Stimulated activated CD8-positive, alpha-beta memory T cell treated with anti-CD3 and anti-CD28 coated beads, Interleukin-4, amount 100 ng/mL, for 48 hours (primary cell): ENCODE data around the gene OR6B1.
"Not testable (repeated sequence)": the region's sequence is repeated elsewhere in the genome, so short reads cannot be mapped to it uniquely, and the experiment has no call there.

Experiments
- DNase-seq: peaks from one replicate; pipeline ENCODE4 v3.0.0-alpha.2; 2020

Gene OR6B1

DNA sequence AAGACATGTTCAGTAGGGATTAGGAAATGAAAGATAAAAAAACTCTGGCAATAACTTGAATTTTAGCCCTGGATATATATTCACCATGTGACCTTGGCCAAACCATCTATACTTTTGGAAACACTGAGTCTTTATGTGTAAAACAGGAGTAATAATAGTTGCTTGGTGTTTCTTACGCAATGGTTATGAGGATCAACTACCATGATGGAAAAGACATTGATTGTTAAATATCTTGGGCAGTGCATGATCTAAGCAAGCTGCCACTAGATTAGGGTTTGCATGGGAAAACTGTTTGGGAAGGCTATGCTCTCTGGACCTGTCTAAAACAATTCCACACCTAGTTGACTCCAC lies 6.5 kb downstream of the OR6B1 start:
- DNase-seq: no peak

DNA sequence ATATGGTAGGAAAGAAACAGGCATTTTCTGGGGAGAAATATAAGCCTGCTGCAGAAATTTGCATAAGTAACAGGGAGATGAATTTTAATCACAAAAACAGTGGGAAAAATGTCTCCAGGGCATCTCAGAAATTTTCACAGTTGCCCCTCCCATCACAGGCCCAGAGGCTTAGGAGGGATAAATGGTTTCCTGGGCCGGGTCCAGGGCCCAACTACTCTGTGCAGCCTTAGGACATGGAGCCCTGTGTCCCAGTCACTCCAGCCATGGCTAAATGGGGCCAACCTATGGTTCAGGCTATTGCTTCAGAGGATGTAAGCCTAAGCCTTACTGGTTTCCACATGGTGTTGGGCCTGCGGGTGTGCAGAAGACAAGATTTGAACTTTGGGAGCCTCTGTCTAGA lies 9.2 kb downstream of the OR6B1 start:
- no peak for DNase-seq

DNA sequence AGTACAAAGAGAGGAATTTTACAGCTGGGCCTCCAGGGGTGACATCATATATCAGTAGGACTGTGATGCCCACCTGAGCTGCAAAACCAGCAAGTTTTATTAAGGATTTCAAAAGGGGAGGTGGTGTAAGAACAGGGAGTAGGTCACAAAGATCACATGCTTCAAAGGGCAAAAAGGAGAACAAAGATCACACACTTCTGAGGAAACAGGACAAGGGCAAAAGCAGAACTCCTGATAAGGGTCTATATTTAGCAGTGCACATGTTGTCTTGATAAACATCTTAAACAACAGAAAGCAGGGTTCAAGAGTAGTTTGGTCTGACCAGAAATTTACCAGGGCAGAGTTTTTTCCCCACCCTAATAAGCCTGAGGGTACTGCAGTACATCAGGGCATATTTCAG lies 9.9 kb downstream of the OR6B1 start:
- DNase-seq: not testable (repeated sequence)

DNA sequence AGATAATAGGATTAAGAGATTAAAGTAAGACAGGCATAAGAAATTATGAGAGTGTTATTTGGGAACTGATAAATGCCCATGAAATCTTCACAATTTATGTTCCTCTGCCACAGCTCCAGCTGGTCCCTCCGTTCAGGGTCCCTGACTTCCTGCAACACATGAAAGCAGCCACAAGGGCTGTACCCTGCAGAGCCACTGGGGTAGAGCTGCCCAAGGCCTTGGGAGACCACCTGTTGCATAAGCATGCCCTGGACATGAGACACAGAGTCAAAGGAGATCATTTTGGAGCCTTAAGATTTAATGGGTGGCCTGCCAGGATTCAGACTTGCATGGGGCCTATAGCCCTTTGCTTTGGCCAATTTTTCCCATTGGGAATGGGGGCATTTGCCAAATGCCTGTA lies 10.7 kb downstream of the OR6B1 start:
- not testable (repeated sequence) for DNase-seq

DNA sequence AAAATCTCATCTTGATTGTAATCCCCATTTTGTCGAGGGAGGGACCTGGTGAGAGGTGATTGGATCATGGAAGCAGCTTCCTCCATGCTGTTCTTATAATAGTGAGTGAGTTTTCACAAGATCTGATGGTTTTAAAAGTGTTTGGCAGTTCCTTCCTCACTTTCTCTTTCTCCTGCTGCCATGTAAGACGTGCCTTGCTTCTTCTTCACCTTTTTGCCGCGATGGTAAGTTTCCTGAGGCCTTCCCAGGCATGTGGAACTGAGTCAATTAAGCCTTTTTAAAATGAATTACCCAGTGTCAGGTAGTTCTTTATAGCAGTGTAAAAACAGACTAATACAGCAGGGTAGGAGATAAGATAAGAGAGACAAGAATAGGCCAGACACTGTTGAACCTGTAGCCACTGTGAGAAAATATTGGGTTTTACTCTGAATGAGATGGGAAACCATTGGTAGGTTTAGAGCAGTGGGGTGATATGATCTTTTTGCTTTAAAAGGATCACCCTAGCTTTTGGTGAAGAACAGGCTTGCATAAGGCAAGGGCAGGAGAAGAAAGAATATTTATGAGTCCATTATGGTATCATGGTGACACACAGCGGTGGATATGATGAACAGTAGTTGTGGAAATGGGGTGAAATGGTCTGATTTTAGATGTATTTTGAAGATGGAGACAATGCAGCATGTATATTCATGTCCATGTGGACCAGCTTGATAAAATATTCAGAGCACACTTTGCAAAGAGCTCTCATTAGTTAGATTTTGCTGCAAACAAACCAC lies 11.5 kb downstream of the OR6B1 start:
- no peak for DNase-seq

DNA sequence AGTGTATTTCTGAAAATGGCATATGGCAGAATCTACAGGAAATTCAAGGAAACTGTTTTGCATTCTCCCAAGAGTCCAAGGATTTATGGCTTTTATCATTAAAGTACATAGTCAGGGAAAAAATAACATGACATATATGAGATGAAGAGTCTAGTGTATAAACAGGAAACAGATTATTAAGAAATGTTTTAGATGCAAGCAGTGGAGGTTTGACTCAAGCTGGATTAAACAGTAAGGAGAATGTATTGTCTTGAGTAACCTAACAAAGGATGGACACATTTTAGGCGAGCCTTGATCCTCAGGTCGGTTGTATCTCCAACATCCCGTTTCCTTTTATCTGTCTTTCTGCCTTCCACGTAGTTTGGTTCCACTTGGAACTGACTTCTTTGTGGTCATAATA lies 17.9 kb downstream of the OR6B1 start:
- no peak for DNase-seq

DNA sequence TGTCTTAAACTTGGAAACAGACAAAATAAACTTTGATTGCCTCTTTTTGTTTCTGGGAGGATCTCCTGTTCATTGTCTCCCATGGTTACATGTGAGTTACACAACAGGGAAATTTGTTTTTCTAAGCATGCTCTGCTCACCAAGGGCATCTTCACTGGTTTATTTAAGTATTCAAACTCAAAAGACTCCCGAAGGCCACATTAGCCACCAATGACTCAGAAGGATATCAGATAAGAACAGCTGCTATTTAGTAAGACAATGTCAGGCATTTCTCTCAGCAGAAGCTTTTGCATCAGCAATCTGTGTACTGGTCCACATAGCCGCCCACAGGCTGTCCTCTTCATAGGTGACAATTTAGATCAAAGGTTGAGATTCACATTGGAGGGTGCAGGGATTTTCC lies 19.3 kb downstream of the OR6B1 start:
- no peak for DNase-seq

DNA sequence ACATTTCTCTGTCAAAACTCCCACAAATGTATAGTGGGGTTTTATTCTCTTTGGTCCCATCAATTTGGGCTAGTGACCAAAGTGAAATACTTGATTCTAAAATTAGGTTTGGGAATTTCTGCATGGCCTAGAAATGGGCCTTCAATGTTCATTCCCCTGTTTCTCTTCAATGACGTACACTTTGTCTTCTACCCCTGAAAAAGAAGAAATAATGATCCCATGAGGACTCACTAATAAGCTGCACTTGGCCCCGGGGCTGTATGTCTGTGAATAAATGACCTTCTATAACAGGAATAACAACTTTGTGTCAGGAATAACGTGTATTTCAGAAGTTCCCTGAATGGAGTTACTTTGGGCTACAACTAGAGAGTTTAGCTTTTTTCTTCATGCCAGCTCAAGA lies 20.2 kb downstream of the OR6B1 start:
- DNase-seq: no peak

DNA sequence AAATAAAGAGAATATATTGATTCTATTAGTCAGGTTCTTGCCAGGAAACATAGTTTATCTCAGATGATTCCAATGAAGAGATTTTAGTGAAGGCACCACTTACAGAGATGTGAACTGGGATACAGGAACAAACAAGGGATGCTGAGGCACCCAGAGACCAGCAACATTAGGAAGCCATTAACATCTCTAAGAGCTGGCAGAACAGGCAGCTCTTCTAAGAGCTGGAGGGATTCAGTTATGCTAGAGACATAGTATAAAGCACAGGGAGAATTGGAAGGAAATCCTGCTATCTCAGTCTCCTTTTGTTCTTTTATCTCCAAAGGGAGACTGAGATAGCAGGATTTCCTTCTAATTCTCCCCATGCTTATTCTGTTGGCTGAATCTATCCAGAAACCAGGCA lies 22.0 kb downstream of the OR6B1 start:
- DNase-seq: no peak

DNA sequence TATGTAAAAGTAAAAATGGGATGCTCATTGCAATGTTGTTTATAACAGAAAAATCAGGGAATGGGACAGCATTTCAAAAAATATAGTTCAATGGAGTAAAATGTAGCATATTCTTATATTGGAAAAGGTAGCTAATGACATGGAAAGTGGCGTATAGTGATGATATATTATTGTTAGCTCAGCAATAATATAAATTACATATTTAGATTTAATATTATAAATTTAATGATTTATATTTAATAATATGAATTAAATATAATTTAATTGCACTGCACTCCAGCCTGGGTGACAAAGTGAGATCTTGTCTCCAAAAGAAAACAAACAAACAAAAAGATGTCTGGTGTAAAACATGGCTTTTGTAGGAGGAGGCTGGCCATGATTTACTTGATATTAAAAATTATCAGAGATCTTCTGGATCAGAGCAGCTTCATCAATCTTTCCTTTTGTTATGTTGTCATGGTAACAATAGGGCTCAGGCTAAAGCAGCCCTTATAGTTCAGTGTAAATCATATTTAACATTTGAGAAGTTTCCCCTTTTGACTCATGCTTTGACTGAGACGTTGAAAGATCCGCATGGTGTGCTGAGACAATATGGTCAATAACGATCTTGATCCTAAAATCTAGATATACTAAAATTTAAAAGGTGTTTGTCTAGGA lies 23.2 kb downstream of the OR6B1 start:
- DNase-seq: no peak

DNA sequence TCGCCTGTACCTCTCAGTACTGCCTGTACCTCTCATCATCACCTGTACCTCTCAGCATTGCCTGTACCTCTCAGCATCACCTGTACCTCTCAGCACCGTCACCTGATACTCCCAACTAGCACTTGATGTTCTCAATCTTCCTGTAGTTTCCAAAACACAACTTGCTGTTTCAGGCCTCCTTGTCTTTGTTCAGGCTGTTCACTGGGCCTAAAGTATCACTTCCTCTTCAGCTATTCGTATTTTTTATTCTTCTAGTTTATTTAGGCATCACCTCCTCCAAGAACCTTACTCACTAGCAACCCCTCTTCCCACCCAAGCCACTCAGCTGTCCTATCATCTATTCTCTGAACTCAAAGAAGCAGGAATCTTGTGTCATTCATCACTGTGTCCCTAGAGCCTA lies 24.1 kb downstream of the OR6B1 start:
- no peak for DNase-seq

DNA sequence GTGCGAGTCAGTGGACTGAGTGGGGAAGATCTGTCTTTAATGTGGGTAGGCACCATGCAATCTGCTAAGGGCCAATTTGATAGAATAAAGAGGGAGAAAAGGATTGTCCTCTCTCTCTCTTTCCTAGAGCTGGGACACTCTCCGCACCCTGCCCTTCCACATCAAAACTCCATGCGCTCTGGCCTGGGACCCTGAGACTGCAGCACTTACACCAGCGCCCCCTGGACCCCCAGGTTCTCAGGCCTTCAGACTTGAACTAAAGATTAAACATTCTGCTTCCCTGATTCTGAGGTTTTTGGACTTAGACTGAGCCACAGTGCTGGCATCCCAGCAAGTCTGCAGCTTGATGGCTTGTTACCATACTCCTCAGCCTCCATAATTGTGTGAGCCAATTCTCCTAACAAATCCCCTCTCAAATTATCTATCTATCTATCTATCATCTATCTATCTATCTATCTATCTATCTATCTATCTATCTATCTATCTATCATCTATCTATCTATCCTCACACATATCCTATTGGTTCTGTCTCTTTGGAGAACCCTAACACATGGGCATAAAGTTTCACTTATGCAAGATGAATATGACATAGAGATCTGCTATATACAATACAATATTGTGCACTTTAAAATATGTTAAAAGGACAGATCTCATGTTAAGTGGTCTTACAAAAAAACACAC lies 26.2 kb downstream of the OR6B1 start:
- no peak for DNase-seq

DNA sequence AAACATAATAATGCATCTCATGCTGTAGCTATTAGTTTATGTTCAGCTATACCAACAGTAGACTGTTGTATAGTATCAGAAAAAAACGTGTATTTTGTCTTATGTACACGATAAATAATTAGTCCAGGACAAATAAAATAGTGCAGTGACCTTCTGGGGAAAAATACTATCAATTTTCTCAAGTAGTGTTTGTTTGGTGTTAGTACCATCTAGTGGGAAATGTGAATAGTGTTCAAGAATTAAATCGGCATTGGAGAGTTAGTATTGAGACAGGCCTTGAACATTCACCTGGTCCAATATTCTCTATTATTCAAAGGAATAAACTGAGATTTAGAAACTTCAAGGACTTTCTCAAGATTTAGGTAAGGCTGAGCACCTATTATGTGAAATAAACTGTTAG lies 26.9 kb downstream of the OR6B1 start:
- DNase-seq: no peak

DNA sequence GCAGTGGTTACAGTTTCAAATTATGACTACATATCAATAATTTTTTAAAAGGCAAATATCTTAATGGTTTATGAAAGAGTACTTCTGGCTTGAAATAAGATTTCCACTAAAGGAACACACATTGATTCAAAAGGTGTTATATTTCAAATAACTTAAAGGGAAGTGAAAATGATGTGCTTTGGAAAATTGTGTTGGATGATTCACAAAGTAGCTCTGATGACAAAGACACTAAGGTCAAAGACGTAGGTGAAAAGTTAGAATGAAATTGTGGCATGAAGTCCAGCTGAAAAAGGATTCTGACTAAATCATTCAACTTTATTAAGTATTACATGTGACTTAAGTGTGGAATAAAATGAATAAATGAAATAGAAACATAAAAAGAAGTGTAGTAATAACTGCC lies 27.9 kb downstream of the OR6B1 start:
- no peak for DNase-seq

DNA sequence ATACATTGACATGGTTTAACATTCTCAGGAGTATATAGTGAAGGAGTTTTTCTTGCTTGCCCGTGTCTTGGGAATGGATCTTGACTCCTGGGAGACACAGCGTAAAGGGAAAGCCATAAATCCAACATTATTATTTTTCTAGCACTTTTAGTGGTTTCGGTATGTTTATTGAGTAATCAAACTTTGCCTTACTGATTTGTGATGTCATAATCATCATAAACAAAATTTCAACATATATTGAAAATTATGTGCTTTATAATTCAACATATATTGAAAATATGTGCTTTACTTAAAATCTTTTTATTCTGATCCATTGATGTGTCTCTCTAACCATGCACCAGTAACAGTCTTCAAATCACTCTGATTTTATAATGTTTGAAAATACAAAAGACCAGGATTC lies 28.4 kb downstream of the OR6B1 start:
- DNase-seq: no peak

DNA sequence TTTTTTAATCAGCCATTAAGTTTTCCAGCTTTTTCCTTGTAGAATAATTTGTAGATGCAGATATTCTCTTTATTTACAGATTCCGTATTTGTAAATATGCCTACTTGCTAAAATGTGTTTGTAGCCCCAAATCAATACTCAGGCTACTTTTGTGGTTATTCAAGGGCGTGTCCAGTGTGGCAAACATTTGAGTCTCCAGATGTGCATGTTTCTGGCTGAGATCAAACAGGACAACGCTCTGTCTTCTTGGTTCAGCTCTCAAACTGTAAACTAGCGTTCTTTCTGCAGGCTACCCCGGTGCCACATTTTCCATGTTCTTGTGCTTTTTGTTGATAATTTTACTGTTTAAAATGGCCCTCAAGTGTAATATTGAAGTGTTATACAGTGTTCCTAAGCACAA lies 32.4 kb downstream of the OR6B1 start:
- no peak for DNase-seq

DNA sequence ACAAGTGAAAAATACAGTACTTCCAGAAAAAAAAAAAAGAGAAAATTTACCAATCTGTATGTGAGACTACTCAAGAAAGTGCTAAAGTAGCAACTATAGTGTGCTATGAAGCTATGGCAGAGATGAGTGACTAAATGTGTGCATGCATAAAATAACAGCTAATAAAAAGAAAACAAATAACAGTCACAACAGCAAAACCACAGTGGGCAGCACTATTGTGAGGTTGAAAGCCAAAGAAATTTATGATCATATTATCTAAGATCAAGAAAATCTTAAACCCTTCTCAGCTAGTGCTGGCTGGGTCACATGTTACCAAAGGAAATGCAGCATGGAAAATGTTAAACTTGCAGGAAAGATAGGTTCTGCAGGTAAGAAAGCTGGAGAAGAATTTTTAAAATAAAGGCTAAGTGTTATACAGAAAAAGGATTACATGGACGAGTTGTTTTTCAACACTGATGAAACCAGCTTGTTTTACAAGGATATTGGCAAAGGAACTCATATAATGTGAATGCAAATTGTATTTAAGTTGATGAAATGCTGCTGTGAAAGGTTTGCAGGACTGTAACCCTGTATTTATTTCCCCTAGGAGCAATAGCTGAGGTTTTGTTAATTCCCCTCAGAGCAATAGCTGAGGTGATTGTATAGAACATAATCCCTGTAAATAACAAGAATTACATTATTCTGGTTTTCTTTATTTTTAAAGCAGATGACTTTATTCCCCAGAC lies 33.0 kb downstream of the OR6B1 start:
- DNase-seq: no peak

DNA sequence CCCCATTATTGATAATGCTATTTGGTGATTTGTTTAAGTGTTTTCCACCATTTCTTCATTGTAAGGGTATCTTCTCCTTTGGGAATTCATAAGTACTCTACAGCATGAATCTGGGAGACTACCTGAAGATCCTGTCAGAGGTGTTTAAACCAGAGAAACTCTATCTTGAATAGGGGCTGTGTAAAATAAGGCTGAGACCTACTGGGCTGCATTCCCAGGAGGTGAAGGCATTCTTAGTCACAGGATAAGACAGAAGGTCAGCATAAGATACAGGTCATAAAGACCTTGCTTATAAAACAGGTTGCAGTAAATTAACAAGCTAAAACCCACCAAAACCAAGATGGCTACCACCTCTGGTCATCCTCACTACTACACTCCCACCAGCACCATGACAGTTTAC lies 35.3 kb downstream of the OR6B1 start:
- no peak for DNase-seq

DNA sequence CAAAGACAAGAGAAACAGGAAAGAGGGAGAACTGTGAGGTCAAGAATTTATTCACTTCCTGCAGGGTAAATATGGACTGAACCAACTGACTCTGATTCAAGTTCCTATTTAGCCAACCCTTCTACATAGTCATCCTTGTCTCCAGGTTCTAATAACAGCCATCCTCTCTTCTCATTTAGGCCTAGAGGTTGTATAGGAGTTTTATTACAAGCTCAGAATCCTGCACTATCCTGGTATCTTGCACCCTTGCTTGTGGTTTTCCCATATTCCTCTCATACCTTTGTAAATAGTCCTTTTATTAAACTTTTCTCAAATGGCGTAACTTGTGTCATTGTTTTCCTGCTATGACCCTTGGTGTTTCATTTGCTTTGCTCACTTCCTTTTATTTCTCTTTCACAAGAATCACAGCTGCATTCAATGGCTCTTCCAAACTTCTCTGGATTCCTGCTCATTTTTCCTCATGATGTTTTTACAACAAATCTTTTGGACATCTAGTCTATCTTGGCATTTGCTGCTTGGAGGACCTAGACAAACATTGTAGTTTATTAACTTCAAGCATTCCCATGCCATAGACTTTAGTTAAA lies 36.3 kb downstream of the OR6B1 start:
- no peak for DNase-seq

DNA sequence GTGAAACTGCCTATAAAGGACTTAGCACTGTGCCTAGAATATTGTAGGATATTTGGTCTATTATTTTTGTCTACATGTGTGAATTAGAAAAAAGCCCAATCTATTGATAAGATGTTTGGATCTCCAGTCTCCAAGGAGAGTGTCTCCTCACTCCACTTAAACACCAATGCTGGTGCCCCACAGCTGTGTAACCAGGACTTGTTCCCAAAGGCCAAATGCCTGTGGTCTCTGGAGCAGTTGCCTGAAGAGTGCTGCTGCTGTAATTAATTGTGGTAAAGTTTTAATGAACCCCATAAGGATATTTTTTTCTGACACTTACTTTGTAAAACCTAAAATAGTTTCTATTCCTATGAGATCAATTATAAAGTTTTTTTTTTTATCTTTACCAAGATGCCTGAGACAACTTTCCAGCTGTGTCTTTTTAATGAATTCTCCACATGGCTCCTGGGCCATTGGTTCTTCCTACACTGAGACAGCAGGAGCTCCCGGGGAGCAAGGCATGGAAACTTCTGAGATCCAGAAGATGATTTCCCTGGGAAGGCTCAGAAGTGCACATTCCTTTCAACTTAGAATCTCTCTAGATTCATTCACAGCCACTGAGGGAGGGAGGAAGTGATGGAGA lies 37.4 kb downstream of the OR6B1 start:
- no peak for DNase-seq

DNA sequence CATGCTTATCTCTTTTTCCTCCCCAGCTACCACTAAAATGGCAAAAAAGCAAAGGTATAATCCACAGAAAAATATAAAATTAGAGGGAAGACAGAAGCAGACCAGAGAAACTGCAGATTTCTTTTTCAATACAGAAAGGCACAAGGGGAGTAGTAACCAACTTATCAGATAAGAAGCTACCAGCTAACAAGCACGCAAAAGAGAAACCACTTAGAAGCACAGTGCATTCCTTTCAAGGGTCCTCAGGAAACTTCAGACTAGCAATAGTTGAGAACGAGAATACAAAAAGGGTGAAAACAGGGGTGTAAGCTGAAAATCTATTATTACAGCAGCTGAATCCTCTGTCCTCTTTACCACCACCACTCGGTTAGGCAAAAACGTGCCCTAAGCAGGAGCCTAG lies 38.8 kb downstream of the OR6B1 start:
- no peak for DNase-seq

DNA sequence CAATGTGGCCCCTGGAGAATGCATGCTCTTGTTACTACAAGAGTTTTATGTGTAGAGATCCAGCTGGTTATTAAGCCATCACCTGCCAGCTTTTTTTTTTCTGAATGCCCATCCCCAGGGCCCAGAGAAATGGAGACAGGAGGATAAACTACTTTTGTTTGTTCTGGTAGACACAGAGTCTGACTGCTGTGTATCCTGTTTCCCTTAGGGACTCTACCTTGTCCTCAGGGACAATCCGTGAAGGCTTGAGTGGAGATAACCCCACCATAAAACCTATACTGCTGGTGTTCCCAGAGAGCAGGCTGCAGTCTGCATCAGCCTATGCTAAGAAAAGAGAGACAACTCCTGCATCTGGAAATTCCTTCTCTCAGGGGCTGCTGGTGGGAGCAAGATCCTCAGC lies 48.5 kb downstream of the OR6B1 start, which contains the start of gene OR2A5:
Gene OR2A5 (plus strand): TSS at position 301 of the 400 bp plus-strand sequence. CDS start 1,454 bp downstream, outside the sequence.
- no peak for DNase-seq

DNA sequence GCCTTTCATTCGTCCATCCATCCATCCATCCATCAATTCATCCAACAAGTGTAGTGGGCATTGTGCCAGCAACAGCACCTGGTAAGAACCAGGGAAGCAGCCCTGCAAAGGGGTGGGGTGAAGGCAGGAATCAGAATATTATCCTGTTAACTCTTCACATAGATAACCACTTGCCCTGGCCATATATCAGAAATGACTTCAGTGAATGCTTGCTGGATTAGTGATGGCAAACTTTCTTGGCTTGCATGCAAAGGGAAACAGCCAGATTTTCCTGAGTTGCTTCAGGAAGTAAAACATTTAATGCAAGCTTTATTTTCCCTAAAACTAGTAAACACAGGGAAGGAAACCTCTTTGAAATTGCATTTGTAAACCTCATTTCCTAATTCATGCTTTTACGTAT lies 49.4 kb downstream of the OR6B1 start:
- DNase-seq: no peak
